OCI-LY1 (cell line): ENCODE measurements around the gene PTHLH.

Experiments
- H2AFZ ChIP-seq: fragments of 200-600 bp; sonication (generic), shearing (Covaris generic); 2 replicates; pipeline ENCODE4 v1.6.0; 2014; ENCODE audit warnings: antibody characterized with exemption, mild to moderate bottlenecking, low read length
- H3F3A ChIP-seq: fragments of 200-600 bp; sonication (generic), shearing (Covaris generic); 2 replicates; pipeline ENCODE4 v1.6.0; 2014; ENCODE audit warnings: mild to moderate bottlenecking, antibody characterized with exemption, low read length, moderate library complexity; ENCODE audit not compliant: insufficient read depth
- H3K27ac ChIP-seq: fragments of 200-600 bp; sonication (generic); 2 replicates; pipeline ENCODE4 v1.5.1; 2014; ENCODE audit warnings: low read length, mixed run types, mild to moderate bottlenecking, low read depth; ENCODE audit not compliant: poor library complexity, severe bottlenecking
- H3K27me3 ChIP-seq: fragments of 200-600 bp; sonication (generic); 2 replicates; pipeline ENCODE4 v1.6.0; 2014; ENCODE audit warnings: antibody characterized with exemption, mild to moderate bottlenecking, low read length, moderate library complexity; ENCODE audit not compliant: insufficient read depth
- H3K36me3 ChIP-seq: fragments of 200-600 bp; sonication (generic); 2 replicates; pipeline ENCODE4 v1.6.1; 2014; ENCODE audit warnings: mild to moderate bottlenecking, antibody characterized with exemption, low read length, moderate library complexity, mixed read lengths; ENCODE audit not compliant: insufficient read depth
- H3K4me1 ChIP-seq: fragments of 200-600 bp; sonication (generic); 2 replicates; pipeline ENCODE4 v1.5.1; 2014; ENCODE audit warnings: mild to moderate bottlenecking, low read length, moderate library complexity; ENCODE audit not compliant: insufficient read depth, severe bottlenecking
- H3K4me2 ChIP-seq: fragments of 200-600 bp; sonication (generic), shearing (Covaris generic); 2 replicates; pipeline ENCODE4 v1.6.1; 2014; ENCODE audit warnings: low read length
- H3K4me3 ChIP-seq: fragments of 200-600 bp; sonication (generic); 2 replicates; pipeline ENCODE4 v1.5.1; 2014; ENCODE audit warnings: low read length, low read depth, mild to moderate bottlenecking, mixed read lengths; ENCODE audit not compliant: poor library complexity, severe bottlenecking
- H3K79me2 ChIP-seq: fragments of 200-600 bp; shearing (Covaris generic); 2 replicates; pipeline ENCODE4 v1.6.1; 2016; ENCODE audit warnings: mixed run types, low read length, mixed read lengths; ENCODE audit not compliant: insufficient read depth
- H3K9ac ChIP-seq: fragments of 200-600 bp; sonication (generic), shearing (Covaris generic); 2 replicates; pipeline ENCODE4 v1.6.1; 2014; ENCODE audit warnings: mild to moderate bottlenecking, low read length, mixed read lengths
- H3K9me2 ChIP-seq: fragments of 200-600 bp; sonication (generic), shearing (Covaris generic); 2 replicates; pipeline ENCODE4 v1.6.1; 2014; ENCODE audit warnings: low read depth, mild to moderate bottlenecking, low read length, mixed read lengths
- H3K9me3 ChIP-seq: fragments of 200-600 bp; shearing (Covaris generic); 2 replicates; pipeline ENCODE4 v1.6.1; 2014; ENCODE audit warnings: low read length, mixed read lengths
- H4K20me1 ChIP-seq: fragments of 200-600 bp; sonication (generic), shearing (Covaris generic); 2 replicates; pipeline ENCODE4 v1.6.0; 2016; ENCODE audit warnings: mild to moderate bottlenecking, low read length; ENCODE audit not compliant: insufficient read depth
- CTCF ChIP-seq: fragments of 200-600 bp; sonication (generic), shearing (Covaris generic); IDR thresholded peaks from 2 replicates; pipeline ENCODE4 v1.5.1; 2017; ENCODE audit warnings: mild to moderate bottlenecking, antibody characterized with exemption, low read length, moderate library complexity, mixed read lengths
- EZH2 ChIP-seq: fragments of 200-600 bp; sonication (generic), shearing (Covaris generic); IDR thresholded peaks from 2 replicates; pipeline ENCODE4 v1.8.0; 2017; ENCODE audit warnings: borderline replicate concordance, mixed run types, mild to moderate bottlenecking, antibody characterized with exemption, low read length, moderate library complexity, mixed read lengths

The PTHLH gene

DNA sequence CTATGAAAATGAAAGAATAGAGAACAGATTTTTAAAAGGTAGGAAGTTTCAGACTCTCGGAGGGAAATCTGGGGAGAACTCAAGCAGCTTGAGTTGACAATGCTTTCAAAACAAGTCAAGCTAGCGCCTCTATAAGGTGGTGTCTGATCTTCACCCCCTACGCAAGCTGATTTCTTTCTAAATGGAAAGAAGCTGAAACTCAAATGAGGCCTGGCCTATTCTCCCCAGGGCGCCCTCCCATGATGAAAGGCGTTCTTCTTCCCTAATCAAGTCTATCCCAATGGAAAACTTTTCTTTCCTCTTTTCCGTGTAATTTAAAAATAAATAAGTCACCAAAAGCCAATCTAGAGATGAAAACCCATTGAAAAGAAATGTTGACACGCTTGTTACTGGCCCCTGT is 20.6 kb downstream of the PTHLH start:
- no peaks in the 10 kb centered on the region for H3K36me3 ChIP-seq
- TF ChIP-seq CTCF (no peak), EZH2 (no peak)
- no peak overlapping the region for H3K4me3 ChIP-seq
- H3K4me1 ChIP-seq = no peaks in the 10 kb centered on the region
- H2AFZ ChIP-seq = no peak overlapping the region
- H3K79me2 ChIP-seq = no peaks in the 10 kb centered on the region
- H3K9me2 ChIP-seq = no peaks in the 10 kb centered on the region
- H3K27me3 ChIP-seq = no peaks in the 10 kb centered on the region; the same call in 1 of the 2 replicates
- H3F3A ChIP-seq = no peaks in the 10 kb centered on the region
- H3K9ac ChIP-seq = no peak overlapping the region
- H3K4me2 ChIP-seq = no peak overlapping the region
- H3K9me3 ChIP-seq = no peaks in the 10 kb centered on the region
- no peaks in the 10 kb centered on the region for H4K20me1 ChIP-seq
- H3K27ac ChIP-seq = no peak overlapping the region

DNA sequence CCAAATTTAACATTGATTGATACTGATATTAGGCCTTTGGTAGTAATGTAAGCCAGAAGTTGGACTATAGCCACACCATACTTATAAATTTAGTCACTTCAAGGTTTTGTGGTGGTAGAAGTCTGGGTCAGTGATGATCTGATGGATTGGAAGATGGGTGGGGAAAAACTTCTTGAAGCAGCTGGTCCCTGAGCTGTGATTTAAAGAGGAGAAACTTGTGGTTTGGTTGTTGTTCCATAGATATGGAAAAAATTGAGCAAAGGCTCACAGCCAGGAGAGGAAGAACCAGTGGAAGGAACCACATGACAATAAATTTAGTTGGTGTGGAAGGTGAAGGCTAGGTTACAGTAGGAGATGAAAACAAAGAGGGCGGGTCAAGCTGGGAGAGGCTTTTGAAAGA is 26.1 kb downstream of the PTHLH start:
- no peaks in the 10 kb centered on the region for H3K27me3 ChIP-seq
- no peaks in the 10 kb centered on the region for H3K79me2 ChIP-seq
- no peak overlapping the region for H3K27ac ChIP-seq
- H3K9me3 ChIP-seq = no peaks in the 10 kb centered on the region
- no peaks in the 10 kb centered on the region for H3K9me2 ChIP-seq
- H3F3A ChIP-seq = no peaks in the 10 kb centered on the region
- no peak overlapping the region for H3K4me2 ChIP-seq
- H2AFZ ChIP-seq = no peak overlapping the region
- no peak overlapping the region for H3K9ac ChIP-seq
- H3K4me1 ChIP-seq = no peaks in the 10 kb centered on the region
- H3K4me3 ChIP-seq = no peak overlapping the region
- no peaks in the 10 kb centered on the region for H3K36me3 ChIP-seq
- no peaks in the 10 kb centered on the region for H4K20me1 ChIP-seq
- TF ChIP-seq EZH2 (no peak), CTCF (no peak)

- Histone ChIP-seq H3K79me2 (no peaks in the 10 kb centered on the region), H3K4me3 (no peak overlapping the region), H3K4me1 (peaks cover 4% of the 10 kb centered on the region), H3K27ac (no peak overlapping the region), H3K9me3 (no peaks in the 10 kb centered on the region), H3K9ac (no peak overlapping the region), H3K27me3 (no peaks in the 10 kb centered on the region), H4K20me1 (no peaks in the 10 kb centered on the region), H2AFZ (peak overlapping the region; percentile 88; the same call in 1 of the 2 replicates), H3K4me2 (no peak overlapping the region), H3F3A (no peaks in the 10 kb centered on the region), H3K9me2 (no peaks in the 10 kb centered on the region), H3K36me3 (no peaks in the 10 kb centered on the region)
- TF ChIP-seq CTCF (peak; percentile 93), EZH2 (no peak)
Observed at GRCh38 chr12:27940756-27941402, 31.7 kb downstream of the PTHLH start.
